GM12878 (cell line): ENCODE data around the gene MCC. TPM values are rescaled to one million over a fixed set of nuclear protein-coding genes. Genes with fewer than 3 reads are reported as not detected.

Experiments
- ATAC-seq: fragments of 200-7000 bp; cut with Tn5 transposase; 3 replicates; pipeline ENCODE4 v1.9.1; 2020; ENCODE audit warnings: mild to moderate bottlenecking, moderate library complexity
- BruUV-seq: library from RNA; stranded (reverse); fragments of 400-500 nt; replicated peaks from 2 replicates; lab custom pipeline; 2021; lab: Mats Ljungman, UMichigan
- CTCF ChIA-PET: fragments of 300-600 bp; sonication (Branson Sonifier 250); formaldehyde crosslinking; extraction: SDS; loops from one replicate; lab custom pipeline; 2021; ENCODE audit warnings: inconsistent platforms; lab: Yijun Ruan, JAX
- POLR2A ChIA-PET: fragments of 350-600 bp; formaldehyde crosslinking; extraction: SDS; loops from one replicate; lab custom pipeline; 2021; ENCODE audit warnings: inconsistent platforms; lab: Charles Lee
- RAD21 ChIA-PET: fragments of 300-600 bp; sonication (Branson Sonifier 250); formaldehyde crosslinking; loops from one replicate; lab custom pipeline; 2023; ENCODE audit warnings: antibody characterized with exemption; ENCODE audit not compliant: unreplicated experiment; lab: Charles Lee
- SMC1A ChIA-PET: fragments of 300-600 bp; sonication (Branson Sonifier 250); formaldehyde crosslinking; loops from one replicate; lab custom pipeline; 2023; ENCODE audit not compliant: unreplicated experiment, uncharacterized antibody; lab: Charles Lee
- DNase-seq: peaks from one replicate; pipeline ENCODE4 v3.0.0-alpha.2; 2011; ENCODE audit warnings: low read depth, low spot score
- FAIRE-seq: peaks from 3 replicates; lab custom pipeline; 2011; peaks lifted over from hg19 to GRCh38; lab: Jason Lieb, UNC
- H2AFZ ChIP-seq: 2 replicates; pipeline ENCODE4 v1.6.0; 2011; ENCODE audit warnings: low read depth, low read length, control low read depth; ENCODE audit not compliant: control insufficient read depth
- H3K27ac ChIP-seq: 2 replicates; pipeline ENCODE4 v1.5.1; 2011; ENCODE audit warnings: control low read depth; ENCODE audit not compliant: control insufficient read depth, insufficient read depth
- H3K27me3 ChIP-seq, 2 experiments: replicated peaks in 1 of 2; 2 replicates each; pipeline versions ENCODE4 v1.6.0 to v1.6.1; 2011; ENCODE audit warnings: low read length in 1 of 2; ENCODE audit not compliant: control insufficient read depth in 2 of 2, insufficient read depth in 2 of 2
- H3K36me3 ChIP-seq, 2 experiments: 2 replicates each; pipeline ENCODE4 v1.5.1; 2011; ENCODE audit warnings: low read length in 1 of 2; ENCODE audit not compliant: control insufficient read depth in 2 of 2, insufficient read depth in 2 of 2
- H3K4me1 ChIP-seq: 2 replicates; pipeline ENCODE4 v1.6.1; 2011; ENCODE audit warnings: mild to moderate bottlenecking, low read length, moderate library complexity, mixed read lengths; ENCODE audit not compliant: control insufficient read depth, insufficient read depth
- H3K4me2 ChIP-seq: 2 replicates; pipeline ENCODE4 v1.6.0; 2011; ENCODE audit warnings: control low read depth; ENCODE audit not compliant: control insufficient read depth, insufficient read depth
- H3K4me3 ChIP-seq: fragments of 200-600 bp; sonication (generic); 2 replicates; pipeline ENCODE4 v1.5.1; 2016
- H3K79me2 ChIP-seq: 2 replicates; pipeline ENCODE4 v1.6.0; 2011; ENCODE audit warnings: low read length; ENCODE audit not compliant: control insufficient read depth, insufficient read depth
- H3K9ac ChIP-seq: 2 replicates; pipeline ENCODE4 v1.8.0; 2011; ENCODE audit warnings: low read length, control low read depth, mixed read lengths; ENCODE audit not compliant: control insufficient read depth, insufficient read depth
- H3K9me3 ChIP-seq: replicated peaks from 3 replicates; pipeline ENCODE4 v1.5.1; 2011; ENCODE audit warnings: mild to moderate bottlenecking, low read length; ENCODE audit not compliant: control insufficient read depth, insufficient read depth
- H4K20me1 ChIP-seq: 2 replicates; pipeline ENCODE4 v1.6.0; 2011; ENCODE audit not compliant: control insufficient read depth, insufficient read depth
- ATF2 ChIP-seq: IDR thresholded peaks from 2 replicates; pipeline ENCODE4 v1.6.1; 2012; ENCODE audit warnings: low read length, inconsistent platforms
- BCL3 ChIP-seq: IDR thresholded peaks from 2 replicates; pipeline ENCODE4 v1.6.1; 2011; ENCODE audit warnings: borderline replicate concordance, low read depth, mild to moderate bottlenecking, moderate library complexity, low read length; ENCODE audit not compliant: insufficient read depth, poor library complexity, severe bottlenecking
- NFYA ChIP-seq: IDR thresholded peaks from 2 replicates; pipeline ENCODE4 v1.6.1; 2011; ENCODE audit warnings: low read depth, mild to moderate bottlenecking, low read length, improper control_type of control experiment, borderline replicate concordance
- POLR2A ChIP-seq: IDR thresholded peaks from 2 replicates; pipeline ENCODE4 v1.6.1; 2011; ENCODE audit warnings: low read depth, mild to moderate bottlenecking, low read length
- WGBS: methylation state at CpG from one replicate; pipeline ENCODE4 v1.1.6; 2016; ENCODE audit warnings: low lambda C conversion rate; ENCODE audit not compliant: insufficient replicate concordance, insufficient coverage; ENCODE audit errors: missing lambda C conversion rate; 5-methylcytosine and 5-hydroxymethylcytosine counted together
- in situ Hi-C: fragments of 300-500 bp; cut with MboI; formaldehyde crosslinking; loops from 9 replicates; pipeline ENCODE4 v1.14.3; 2018; ENCODE audit warnings: mixed read lengths
- intact Hi-C: fragments of 100-400 bp; cut with micrococcal nuclease; formaldehyde crosslinking; loops from one replicate; pipeline ENCODE4 v1.14.2; 2022; ENCODE audit not compliant: unreplicated experiment
- polyA plus RNA-seq, 11 experiments: library from polyadenylated mRNA; depleted of rRNA in 4 of 11; unstranded in 6 of 11; stranded (reverse) in 5 of 11; fragments of >200 nt; fragmentation: Nextera tagmentation in 4 of 11; fragmentation: Illumina TruSeq in 1 of 11; extraction: Ambion mirVana in 4 of 11; extraction: Trizol in 1 of 11; gene quantifications; 1 replicate in 1 of 11; 2 replicates in 10 of 11; pipeline versions ENCODE4 v1.2.1 to v1.2.3, GENCODE V29; 2011 to 2016; ENCODE audit warnings: inconsistent platforms in 2 of 11, missing spikeins in 2 of 11, low read depth in 1 of 11
- total RNA-seq, 4 experiments: library from RNA; depleted of rRNA in 3 of 4; stranded (reverse); fragments of >200 nt in 3 of 4; fragmentation: Illumina TruSeq in 1 of 4; extraction: Trizol in 1 of 4; gene quantifications; 2 replicates each; pipeline versions ENCODE4 v1.2.1 to v1.2.3, GENCODE V29; 2013 to 2021
- TF ChIP-seq, protein P1 (sequence below): fragments of 450-650 bp; IDR thresholded peaks from 2 replicates; pipeline ENCODE4 v1.6.1; 2017; ENCODE audit warnings: mild to moderate bottlenecking, moderate library complexity

Gene MCC
- total and polyA plus RNA-seq, 10 of the 15 experiments (the other 5 are each of a cell fraction or from before 2014, with no cell fraction given) = 0.03 to 0.86 (median 0.16) TPM

- Histone ChIP-seq H3K27ac (no peak overlapping the region), H3K4me2 (no peak overlapping the region), H3K79me2 (no peaks in the 10 kb centered on the region), H3K4me3 (no peak overlapping the region), H3K4me1 (no peaks in the 10 kb centered on the region), H2AFZ (no peak overlapping the region), H3K9me3 (no peaks in the 10 kb centered on the region), H4K20me1 (no peaks in the 10 kb centered on the region), H3K36me3 (no peaks in the 10 kb centered on the region), H3K27me3 (peaks cover 0 to 5% of the 10 kb centered on the region in 2 experiments; a peak in 2 of 4 replicates), H3K9ac (no peak overlapping the region)
- WGBS = 50% methylated on average over 13 of the region's 13 CpGs
- DNase-seq (no peak), FAIRE-seq (no peak), ATAC-seq (no peak)
- intact Hi-C loops (no loop called here), in situ Hi-C loops (no loop called here)
- BruUV-seq = no TSS peak
- ChIA-PET CTCF (no interaction called here), SMC1A (no interaction called here), POLR2A (no interaction called here), RAD21 (no interaction called here)
- TF ChIP-seq BCL3 = no peak
Measured at GRCh38 chr5:113223831-113224604, 264.2 kb downstream of the MCC start.

GRCh38 chr5:113223315-113223714 lies 264.9 kb downstream of the MCC start:
- ChIA-PET CTCF (no interaction called here), POLR2A (no interaction called here), SMC1A (no interaction called here), RAD21 (no interaction called here)
- intact Hi-C loops (no loop called here), in situ Hi-C loops (no loop called here)
- Histone ChIP-seq H3K27me3 (peaks cover 0 to 3% of the 10 kb centered on the region in 2 experiments; a peak in 2 of 4 replicates), H3K27ac (no peak overlapping the region), H3K79me2 (no peaks in the 10 kb centered on the region), H3K4me2 (no peak overlapping the region), H3K9me3 (no peaks in the 10 kb centered on the region), H3K36me3 (no peaks in the 10 kb centered on the region), H4K20me1 (no peaks in the 10 kb centered on the region), H3K9ac (no peak overlapping the region), H3K4me1 (no peaks in the 10 kb centered on the region), H2AFZ (no peak overlapping the region), H3K4me3 (no peak overlapping the region)
- WGBS = 25% methylated on average over 3 of the region's 3 CpGs
- TF ChIP-seq NFYA (no peak), POLR2A (no peak), ATF2 (no peak)
- TF ChIP-seq, protein P1, sequence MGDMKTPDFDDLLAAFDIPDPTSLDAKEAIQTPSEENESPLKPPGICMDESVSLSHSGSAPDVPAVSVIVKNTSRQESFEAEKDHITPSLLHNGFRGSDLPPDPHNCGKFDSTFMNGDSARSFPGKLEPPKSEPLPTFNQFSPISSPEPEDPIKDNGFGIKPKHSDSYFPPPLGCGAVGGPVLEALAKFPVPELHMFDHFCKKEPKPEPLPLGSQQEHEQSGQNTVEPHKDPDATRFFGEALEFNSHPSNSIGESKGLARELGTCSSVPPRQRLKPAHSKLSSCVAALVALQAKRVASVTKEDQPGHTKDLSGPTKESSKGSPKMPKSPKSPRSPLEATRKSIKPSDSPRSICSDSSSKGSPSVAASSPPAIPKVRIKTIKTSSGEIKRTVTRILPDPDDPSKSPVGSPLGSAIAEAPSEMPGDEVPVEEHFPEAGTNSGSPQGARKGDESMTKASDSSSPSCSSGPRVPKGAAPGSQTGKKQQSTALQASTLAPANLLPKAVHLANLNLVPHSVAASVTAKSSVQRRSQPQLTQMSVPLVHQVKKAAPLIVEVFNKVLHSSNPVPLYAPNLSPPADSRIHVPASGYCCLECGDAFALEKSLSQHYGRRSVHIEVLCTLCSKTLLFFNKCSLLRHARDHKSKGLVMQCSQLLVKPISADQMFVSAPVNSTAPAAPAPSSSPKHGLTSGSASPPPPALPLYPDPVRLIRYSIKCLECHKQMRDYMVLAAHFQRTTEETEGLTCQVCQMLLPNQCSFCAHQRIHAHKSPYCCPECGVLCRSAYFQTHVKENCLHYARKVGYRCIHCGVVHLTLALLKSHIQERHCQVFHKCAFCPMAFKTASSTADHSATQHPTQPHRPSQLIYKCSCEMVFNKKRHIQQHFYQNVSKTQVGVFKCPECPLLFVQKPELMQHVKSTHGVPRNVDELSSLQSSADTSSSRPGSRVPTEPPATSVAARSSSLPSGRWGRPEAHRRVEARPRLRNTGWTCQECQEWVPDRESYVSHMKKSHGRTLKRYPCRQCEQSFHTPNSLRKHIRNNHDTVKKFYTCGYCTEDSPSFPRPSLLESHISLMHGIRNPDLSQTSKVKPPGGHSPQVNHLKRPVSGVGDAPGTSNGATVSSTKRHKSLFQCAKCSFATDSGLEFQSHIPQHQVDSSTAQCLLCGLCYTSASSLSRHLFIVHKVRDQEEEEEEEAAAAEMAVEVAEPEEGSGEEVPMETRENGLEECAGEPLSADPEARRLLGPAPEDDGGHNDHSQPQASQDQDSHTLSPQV = no peak
- no peak for FAIRE-seq
- no peak for DNase-seq
- no peak for ATAC-seq
- BruUV-seq = no TSS peak
